ENCODE results near the gene NRIP2.

NRIP2 gene

GRCh38 chr12:2806700-2807099 is 28.1 kb downstream of the NRIP2 start:
- no peak for DNase-seq (ENCODE audit: low read depth in 3 of 3)

- DNase-seq (ENCODE audit: low read depth in 3 of 3): no peak
Observed at GRCh38 chr12:2805143-2805520, 29.7 kb downstream of the NRIP2 start.

GRCh38 chr12:2804393-2805142 is 30.3 kb downstream of the NRIP2 start:
- no peak for DNase-seq (ENCODE audit: low read depth in 3 of 3)

- no peak for DNase-seq (ENCODE audit: low read depth in 3 of 3)
Observed at GRCh38 chr12:2803635-2804392, 31.0 kb downstream of the NRIP2 start.

- DNase-seq (ENCODE audit: low read depth in 3 of 3): no peak
Observed at GRCh38 chr12:2801044-2801783, 33.6 kb downstream of the NRIP2 start.

- no peak for DNase-seq (ENCODE audit: low read depth in 3 of 3)
Observed at GRCh38 chr12:2800046-2800570, 34.7 kb downstream of the NRIP2 start.

GRCh38 chr12:2797721-2798418 is 37.0 kb downstream of the NRIP2 start:
- no peak for DNase-seq (ENCODE audit: low read depth in 3 of 3)

- no peak for DNase-seq (ENCODE audit: low read depth in 3 of 3)
Observed at GRCh38 chr12:2796187-2796666, 38.6 kb downstream of the NRIP2 start.

GRCh38 chr12:2795291-2796186 is 39.3 kb downstream of the NRIP2 start:
- DNase-seq (ENCODE audit: low read depth in 3 of 3): peak; percentile 43 to 79 (median 43)

GRCh38 chr12:2794736-2795289 is 40.0 kb downstream of the NRIP2 start, which contains the start of gene FKBP4:
Gene FKBP4 (plus strand): TSS chr12:2794970. CDS start chr12:2795140, 170 bp downstream.
- DNase-seq (ENCODE audit: low read depth in 3 of 3): peak; percentile 78 to 84 (median 79)

GRCh38 chr12:2794191-2794735 is 40.6 kb downstream of the NRIP2 start:
- DNase-seq (ENCODE audit: low read depth in 3 of 3): peak in 1 of 3 donors; percentile 2

- DNase-seq (ENCODE audit: low read depth in 3 of 3): no peak
Observed at GRCh38 chr12:2793561-2793960, 41.3 kb downstream of the NRIP2 start.

- no peak for DNase-seq (ENCODE audit: low read depth in 3 of 3)
Observed at GRCh38 chr12:2792671-2793500, 41.9 kb downstream of the NRIP2 start.

GRCh38 chr12:2791089-2791488 is 43.7 kb downstream of the NRIP2 start:
- no peak for DNase-seq (ENCODE audit: low read depth in 3 of 3)

GRCh38 chr12:2785017-2785416 is 49.8 kb downstream of the NRIP2 start:
- DNase-seq (ENCODE audit: low read depth in 3 of 3): no peak

GRCh38 chr12:2783936-2784600 is 50.8 kb downstream of the NRIP2 start:
- DNase-seq (ENCODE audit: low read depth in 3 of 3): peak in 1 of 3 donors; percentile 29

- DNase-seq (ENCODE audit: low read depth in 3 of 3): no peak
Observed at GRCh38 chr12:2779281-2779680, 55.6 kb downstream of the NRIP2 start.

- DNase-seq (ENCODE audit: low read depth in 3 of 3): no peak
Observed at GRCh38 chr12:2776129-2776806, 58.6 kb downstream of the NRIP2 start.
